Measurements from ENCODE around the gene CTNNA3.

CTNNA3 gene

GRCh38 chr10:66651308-66652082 is 1044.5 kb downstream of the CTNNA3 start:
- no peak for DNase-seq (ENCODE audit: low read depth in 2 of 2)

GRCh38 chr10:66649626-66650025 is 1046.4 kb downstream of the CTNNA3 start:
- no peak for DNase-seq (ENCODE audit: low read depth in 2 of 2)

GRCh38 chr10:66642217-66642616 is 1053.8 kb downstream of the CTNNA3 start:
- no peak for DNase-seq (ENCODE audit: low read depth in 2 of 2)

GRCh38 chr10:66639371-66639770 is 1056.6 kb downstream of the CTNNA3 start:
- DNase-seq (ENCODE audit: low read depth in 2 of 2): no peak

GRCh38 chr10:66637273-66638036 is 1058.5 kb downstream of the CTNNA3 start:
- no peak for DNase-seq (ENCODE audit: low read depth in 2 of 2)

- DNase-seq (ENCODE audit: low read depth in 2 of 2): no peak
Observed at GRCh38 chr10:66629996-66630395, 1066.0 kb downstream of the CTNNA3 start.

- no peak for DNase-seq (ENCODE audit: low read depth in 2 of 2)
Observed at GRCh38 chr10:66627156-66627555, 1068.8 kb downstream of the CTNNA3 start.

GRCh38 chr10:66625709-66626590 is 1070.0 kb downstream of the CTNNA3 start:
- no peak for DNase-seq (ENCODE audit: low read depth in 2 of 2)

- no peak for DNase-seq (ENCODE audit: low read depth in 2 of 2)
Observed at GRCh38 chr10:66622050-66622449, 1073.9 kb downstream of the CTNNA3 start.

GRCh38 chr10:66604195-66604594 is 1091.8 kb downstream of the CTNNA3 start:
- DNase-seq (ENCODE audit: low read depth in 2 of 2): no peak

- no peak for DNase-seq (ENCODE audit: low read depth in 2 of 2)
Observed at GRCh38 chr10:66591865-66592264, 1104.1 kb downstream of the CTNNA3 start.

GRCh38 chr10:66587680-66588050 is 1108.3 kb downstream of the CTNNA3 start:
- no peak for DNase-seq (ENCODE audit: low read depth in 2 of 2)

- DNase-seq (ENCODE audit: low read depth in 2 of 2): no peak
Observed at GRCh38 chr10:66586897-66587679, 1108.9 kb downstream of the CTNNA3 start.

GRCh38 chr10:66586073-66586472 is 1109.9 kb downstream of the CTNNA3 start:
- DNase-seq (ENCODE audit: low read depth in 2 of 2): no peak

- no peak for DNase-seq (ENCODE audit: low read depth in 2 of 2)
Observed at GRCh38 chr10:66575251-66575855, 1120.6 kb downstream of the CTNNA3 start.

- DNase-seq (ENCODE audit: low read depth in 2 of 2): no peak
Observed at GRCh38 chr10:66572700-66573099, 1123.3 kb downstream of the CTNNA3 start.

GRCh38 chr10:66565999-66566398 is 1130.0 kb downstream of the CTNNA3 start:
- DNase-seq (ENCODE audit: low read depth in 2 of 2): no peak

GRCh38 chr10:66564287-66564686 is 1131.7 kb downstream of the CTNNA3 start:
- DNase-seq (ENCODE audit: low read depth in 2 of 2): no peak

- no peak for DNase-seq (ENCODE audit: low read depth in 2 of 2)
Observed at GRCh38 chr10:66555061-66555460, 1140.9 kb downstream of the CTNNA3 start.

- DNase-seq (ENCODE audit: low read depth in 2 of 2): no peak
Observed at GRCh38 chr10:66552331-66552730, 1143.7 kb downstream of the CTNNA3 start.

- no peak for DNase-seq (ENCODE audit: low read depth in 2 of 2)
Observed at GRCh38 chr10:66550351-66550750, 1145.6 kb downstream of the CTNNA3 start.

All from stimulated activated CD8-positive, alpha-beta memory T cell treated with anti-CD3 and anti-CD28 coated beads, Interleukin-7, amount 100 ng/mL, for 4 hours (primary cell).